IPS DF 6.9 (cell line): Measurements from ENCODE around the gene CST9L.

Experiments
- DNase-seq: peaks from one replicate; pipeline ENCODE4 v3.0.0-alpha.2; 2013; ENCODE audit warnings: low read depth, low spot score
- H3K27ac ChIP-seq: one replicate; pipeline ENCODE4 v1.5.1; 2013; ENCODE audit warnings: low read length, control low read depth
- H3K27me3 ChIP-seq: 2 replicates; pipeline ENCODE4 v1.6.1; 2013; ENCODE audit warnings: mild to moderate bottlenecking, low read length; ENCODE audit not compliant: control insufficient read depth, insufficient read depth
- H3K36me3 ChIP-seq: 2 replicates; pipeline ENCODE4 v1.6.1; 2013; ENCODE audit warnings: low read length; ENCODE audit not compliant: control insufficient read depth, insufficient read depth
- H3K4me1 ChIP-seq: 2 replicates; pipeline ENCODE4 v1.6.1; 2013; ENCODE audit warnings: low read length; ENCODE audit not compliant: control insufficient read depth, insufficient read depth
- H3K4me3 ChIP-seq: 2 replicates; pipeline ENCODE4 v1.5.1; 2013; ENCODE audit warnings: mild to moderate bottlenecking, low read length
- H3K9me3 ChIP-seq: 2 replicates; pipeline ENCODE4 v1.6.1; 2013; ENCODE audit warnings: low read length, inconsistent platforms; ENCODE audit not compliant: control insufficient read depth, insufficient read depth
- WGBS: extraction: QIAGEN DNeasy Blood & Tissue Kit; methylation state at CpG from one replicate; pipeline ENCODE4 v1.1.7; 2013; ENCODE audit warnings: mixed read lengths, missing lambda C conversion rate; ENCODE audit not compliant: insufficient read length, insufficient coverage; 5-methylcytosine and 5-hydroxymethylcytosine counted together

Gene CST9L

GRCh38 chr20:23604306-23604705, 36.0 kb upstream of the CST9L start:
- no CpG with 5 or more reads among the region's 1 CpG for WGBS
- Histone ChIP-seq H3K27me3 (no peaks in the 10 kb centered on the region), H3K9me3 (no peaks in the 10 kb centered on the region), H3K36me3 (no peaks in the 10 kb centered on the region), H3K27ac (no peak overlapping the region), H3K4me3 (no peak overlapping the region), H3K4me1 (peaks cover 2% of the 10 kb centered on the region; the same call in 1 of the 2 replicates)
- DNase-seq, result no peak

- Histone ChIP-seq H3K27me3 (no peaks in the 10 kb centered on the region), H3K4me3 (no peak overlapping the region), H3K27ac (no peak overlapping the region)
Observed at GRCh38 chr20:23603321-23603720, 35.0 kb upstream of the CST9L start.

GRCh38 chr20:23602699-23603098, 34.4 kb upstream of the CST9L start:
- no CpG with 5 or more reads among the region's 6 CpGs for WGBS
- H3K36me3 ChIP-seq, result no peaks in the 10 kb centered on the region
- no peak overlapping the region for H3K4me3 ChIP-seq

More at GRCh38 chr20:23603321-23603720, 35.0 kb upstream of the CST9L start:
- no peak for DNase-seq
- H3K4me1 ChIP-seq, result no peaks in the 10 kb centered on the region
- no peaks in the 10 kb centered on the region for H3K36me3 ChIP-seq
- H3K9me3 ChIP-seq, result no peaks in the 10 kb centered on the region
- no CpG with 5 or more reads among the region's 4 CpGs for WGBS

GRCh38 chr20:23602241-23602640, 34.0 kb upstream of the CST9L start:
- no peak overlapping the region for H3K27ac ChIP-seq
- no peaks in the 10 kb centered on the region for H3K27me3 ChIP-seq
- no peaks in the 10 kb centered on the region for H3K9me3 ChIP-seq
- no peaks in the 10 kb centered on the region for H3K4me1 ChIP-seq
- no peak for DNase-seq
- H3K4me3 ChIP-seq, result no peak overlapping the region
- no CpG with 5 or more reads among the region's 2 CpGs for WGBS
- H3K36me3 ChIP-seq, result no peaks in the 10 kb centered on the region

More at GRCh38 chr20:23602699-23603098, 34.4 kb upstream of the CST9L start:
- Histone ChIP-seq H3K27ac (no peak overlapping the region), H3K9me3 (no peaks in the 10 kb centered on the region), H3K27me3 (no peaks in the 10 kb centered on the region), H3K4me1 (no peaks in the 10 kb centered on the region)
- no peak for DNase-seq

- no peak for DNase-seq
- Histone ChIP-seq H3K27me3 (no peaks in the 10 kb centered on the region), H3K4me3 (no peak overlapping the region), H3K9me3 (no peaks in the 10 kb centered on the region), H3K4me1 (no peaks in the 10 kb centered on the region), H3K36me3 (no peaks in the 10 kb centered on the region), H3K27ac (no peak overlapping the region)
- no CpG with 5 or more reads among the region's 4 CpGs for WGBS
Observed at GRCh38 chr20:23601715-23602114, 33.4 kb upstream of the CST9L start.

GRCh38 chr20:23598481-23598880, 30.2 kb upstream of the CST9L start:
- Histone ChIP-seq H3K9me3 (no peaks in the 10 kb centered on the region), H3K4me1 (no peaks in the 10 kb centered on the region), H3K27ac (no peak overlapping the region), H3K27me3 (no peaks in the 10 kb centered on the region), H3K4me3 (no peak overlapping the region), H3K36me3 (no peaks in the 10 kb centered on the region)
- DNase-seq, result no peak

- H3K4me3 ChIP-seq, result no peak overlapping the region
- no peaks in the 10 kb centered on the region for H3K9me3 ChIP-seq
- H3K36me3 ChIP-seq, result no peaks in the 10 kb centered on the region
- H3K27ac ChIP-seq, result no peak overlapping the region
- DNase-seq, result no peak
- H3K27me3 ChIP-seq, result no peaks in the 10 kb centered on the region
- no peaks in the 10 kb centered on the region for H3K4me1 ChIP-seq
- no CpG with 5 or more reads among the region's 2 CpGs for WGBS
Observed at GRCh38 chr20:23596579-23597250, 28.4 kb upstream of the CST9L start.

GRCh38 chr20:23595941-23596340, 27.7 kb upstream of the CST9L start:
- DNase-seq, result no peak

GRCh38 chr20:23588434-23589403, 20.4 kb upstream of the CST9L start:
- peaks cover 1% of the 10 kb centered on the region; the same call in 1 of the 2 replicates for H3K4me1 ChIP-seq
- H3K27me3 ChIP-seq, result no peaks in the 10 kb centered on the region
- H3K36me3 ChIP-seq, result no peaks in the 10 kb centered on the region
- DNase-seq, result no peak
- no peak overlapping the region for H3K27ac ChIP-seq
- H3K4me3 ChIP-seq, result no peak overlapping the region
- no peaks in the 10 kb centered on the region for H3K9me3 ChIP-seq
- WGBS, result no CpG with 5 or more reads among the region's 10 CpGs

More at GRCh38 chr20:23595941-23596340, 27.7 kb upstream of the CST9L start:
- H3K4me1 ChIP-seq, result no peaks in the 10 kb centered on the region
- no peak overlapping the region for H3K27ac ChIP-seq
- no peak overlapping the region for H3K4me3 ChIP-seq
- WGBS, result no CpG with 5 or more reads among the region's 1 CpG
- no peaks in the 10 kb centered on the region for H3K27me3 ChIP-seq
- no peaks in the 10 kb centered on the region for H3K36me3 ChIP-seq
- H3K9me3 ChIP-seq, result no peaks in the 10 kb centered on the region

GRCh38 chr20:23587631-23588030, 19.3 kb upstream of the CST9L start:
- Histone ChIP-seq H3K4me1 (peaks cover 1% of the 10 kb centered on the region; the same call in 1 of the 2 replicates), H3K4me3 (no peak overlapping the region), H3K9me3 (no peaks in the 10 kb centered on the region), H3K27ac (no peak overlapping the region), H3K27me3 (no peaks in the 10 kb centered on the region), H3K36me3 (no peaks in the 10 kb centered on the region)
- DNase-seq, result no peak
- no CpG with 5 or more reads among the region's 7 CpGs for WGBS
